HFFc6 (cell line): ENCODE data around the gene FBRSL1. TPM values are rescaled to one million over a fixed set of nuclear protein-coding genes. Genes with fewer than 3 reads are reported as not detected.

Experiments
- DNase-seq: peaks from one replicate; pipeline ENCODE4 v3.0.0-alpha.2; 2018
- H3K27ac Mint-ChIP-seq: 2 replicates; pipeline ENCODE4 v1.8.0; 2020; ENCODE audit warnings: mild to moderate bottlenecking, mixed read lengths
- H3K27me3 Mint-ChIP-seq: 2 replicates; pipeline ENCODE4 v1.8.0; 2021; ENCODE audit warnings: mild to moderate bottlenecking, moderate library complexity, mixed read lengths; ENCODE audit not compliant: insufficient read depth
- H3K36me3 Mint-ChIP-seq: 2 replicates; pipeline ENCODE4 v1.8.0; 2021; ENCODE audit warnings: low read depth, mixed read lengths
- H3K4me1 Mint-ChIP-seq: 2 replicates; pipeline ENCODE4 v1.8.0; 2020; ENCODE audit warnings: low read depth, mixed read lengths
- H3K4me3 Mint-ChIP-seq: 2 replicates; pipeline ENCODE4 v1.8.0; 2020; ENCODE audit warnings: mild to moderate bottlenecking, moderate library complexity, mixed read lengths
- H3K9me3 Mint-ChIP-seq: 2 replicates; pipeline ENCODE4 v1.8.0; 2020; ENCODE audit warnings: mild to moderate bottlenecking, mixed read lengths
- total RNA-seq, 6 experiments: library from RNA; stranded (reverse); fragmentation: NEBNext Ultra II Directional; extraction: Animal tissue kit (Norgen Biotek cat#: 25700); gene quantifications; 2 replicates in 1 of 6; 3 replicates in 5 of 6; pipeline ENCODE4 v1.2.3, GENCODE V29; 2021
- TF ChIP-seq, protein P1 (sequence below): fragments of 200-600 bp; sonication (generic); IDR thresholded peaks from 2 replicates; pipeline ENCODE4 v1.5.0; 2021; ENCODE audit warnings: antibody characterized with exemption, mild to moderate bottlenecking

Gene FBRSL1
- total RNA-seq, 6 experiments from 2014 or later, result 25.1 to 34.0 (median 30.1) TPM

DNA sequence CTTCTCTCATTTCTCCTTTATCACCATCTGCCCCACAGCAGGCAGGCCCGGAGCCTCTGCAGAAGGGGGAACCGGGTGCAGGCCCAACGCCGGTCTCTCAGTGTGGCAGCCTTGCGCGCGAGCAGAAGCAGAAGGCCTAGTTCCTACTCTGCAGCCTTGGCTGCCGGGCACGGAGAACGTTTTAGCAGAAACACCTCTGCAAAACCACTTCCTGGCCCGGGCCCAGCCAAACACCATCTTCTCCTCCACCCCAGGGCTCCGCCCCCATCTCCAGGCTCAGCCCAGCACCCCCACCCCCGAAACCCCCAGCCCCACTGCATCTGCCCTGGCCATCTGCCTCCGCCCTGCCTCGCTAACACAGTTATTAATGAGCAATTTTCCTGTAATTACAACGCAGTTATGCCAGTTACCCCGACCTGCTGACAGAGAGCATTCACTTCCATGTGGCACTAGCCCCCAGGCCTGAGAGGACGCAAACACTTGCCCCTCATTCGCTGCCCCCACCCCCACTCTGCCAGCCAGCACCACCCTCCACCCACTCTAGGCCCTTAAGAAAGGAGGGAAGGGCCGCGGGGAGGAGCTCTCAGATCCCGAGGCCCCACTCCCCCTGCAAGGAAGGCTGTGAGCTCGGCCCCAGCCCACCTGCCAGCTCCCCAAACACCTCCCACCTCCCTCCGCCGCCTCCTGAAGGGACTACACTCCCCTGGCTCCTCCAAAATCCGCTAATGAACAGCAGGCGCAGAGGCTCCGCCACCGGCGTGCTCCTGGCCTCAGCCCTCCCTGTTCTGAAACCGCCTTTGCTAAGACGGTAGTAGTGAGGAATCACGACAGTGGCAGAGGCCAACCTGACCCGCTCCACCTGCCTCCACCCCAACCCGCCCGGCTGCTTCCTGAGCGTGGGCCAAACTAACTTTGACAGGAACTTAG lies 44.7 kb upstream of the FBRSL1 start:
- peaks cover 52% of the 10 kb centered on the region for H3K27me3 Mint-ChIP-seq
- no peak for DNase-seq
- H3K36me3 Mint-ChIP-seq, result no peaks in the 10 kb centered on the region
- H3K27ac Mint-ChIP-seq, result no peak overlapping the region
- TF ChIP-seq, protein P1, sequence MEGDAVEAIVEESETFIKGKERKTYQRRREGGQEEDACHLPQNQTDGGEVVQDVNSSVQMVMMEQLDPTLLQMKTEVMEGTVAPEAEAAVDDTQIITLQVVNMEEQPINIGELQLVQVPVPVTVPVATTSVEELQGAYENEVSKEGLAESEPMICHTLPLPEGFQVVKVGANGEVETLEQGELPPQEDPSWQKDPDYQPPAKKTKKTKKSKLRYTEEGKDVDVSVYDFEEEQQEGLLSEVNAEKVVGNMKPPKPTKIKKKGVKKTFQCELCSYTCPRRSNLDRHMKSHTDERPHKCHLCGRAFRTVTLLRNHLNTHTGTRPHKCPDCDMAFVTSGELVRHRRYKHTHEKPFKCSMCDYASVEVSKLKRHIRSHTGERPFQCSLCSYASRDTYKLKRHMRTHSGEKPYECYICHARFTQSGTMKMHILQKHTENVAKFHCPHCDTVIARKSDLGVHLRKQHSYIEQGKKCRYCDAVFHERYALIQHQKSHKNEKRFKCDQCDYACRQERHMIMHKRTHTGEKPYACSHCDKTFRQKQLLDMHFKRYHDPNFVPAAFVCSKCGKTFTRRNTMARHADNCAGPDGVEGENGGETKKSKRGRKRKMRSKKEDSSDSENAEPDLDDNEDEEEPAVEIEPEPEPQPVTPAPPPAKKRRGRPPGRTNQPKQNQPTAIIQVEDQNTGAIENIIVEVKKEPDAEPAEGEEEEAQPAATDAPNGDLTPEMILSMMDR, result no peak
- H3K9me3 Mint-ChIP-seq, result no peaks in the 10 kb centered on the region
- no peak overlapping the region for H3K4me3 Mint-ChIP-seq
- H3K4me1 Mint-ChIP-seq, result no peaks in the 10 kb centered on the region

DNA sequence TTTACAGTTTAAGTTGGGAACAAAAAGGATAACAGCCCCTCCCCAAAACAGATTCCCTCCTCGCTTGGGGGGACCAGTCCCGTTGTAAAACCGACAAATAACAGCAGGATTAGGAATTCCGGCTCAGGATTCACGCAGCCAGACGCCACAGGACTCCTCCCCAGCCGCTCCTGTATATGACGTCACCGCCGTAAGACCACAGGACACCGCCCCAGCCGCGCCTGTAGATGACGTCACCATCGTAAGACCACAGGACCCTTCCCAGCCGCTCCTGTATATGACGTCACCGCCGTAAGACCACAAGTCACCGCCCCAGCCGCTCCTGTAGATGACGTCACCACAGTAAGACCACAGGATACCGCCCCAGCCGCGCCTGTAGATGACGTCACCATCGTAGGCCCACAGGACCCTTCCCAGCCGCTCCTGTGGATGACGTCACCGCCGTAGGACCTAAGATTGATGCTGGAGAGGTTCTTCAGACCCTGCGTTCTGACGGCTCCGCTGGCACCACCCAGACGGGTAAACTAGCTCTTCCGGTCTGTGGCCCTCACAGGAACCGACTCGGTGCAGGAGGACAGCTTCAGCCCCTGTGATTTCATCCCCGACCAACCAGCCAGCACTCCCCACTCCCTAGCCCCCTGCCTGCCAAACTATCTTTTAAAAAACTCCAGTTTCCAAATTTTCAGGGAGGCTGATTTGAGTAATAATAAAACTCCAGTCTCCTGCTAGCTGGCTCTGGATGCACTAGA lies 43.9 kb upstream of the FBRSL1 start:
- Mint-ChIP-seq H3K4me3 (no peak overlapping the region), H3K27me3 (peaks cover 46% of the 10 kb centered on the region), H3K9me3 (no peaks in the 10 kb centered on the region), H3K4me1 (no peaks in the 10 kb centered on the region), H3K27ac (no peak overlapping the region), H3K36me3 (no peaks in the 10 kb centered on the region)
- DNase-seq, result no peak
- TF ChIP-seq, protein P1, result no peak

DNA sequence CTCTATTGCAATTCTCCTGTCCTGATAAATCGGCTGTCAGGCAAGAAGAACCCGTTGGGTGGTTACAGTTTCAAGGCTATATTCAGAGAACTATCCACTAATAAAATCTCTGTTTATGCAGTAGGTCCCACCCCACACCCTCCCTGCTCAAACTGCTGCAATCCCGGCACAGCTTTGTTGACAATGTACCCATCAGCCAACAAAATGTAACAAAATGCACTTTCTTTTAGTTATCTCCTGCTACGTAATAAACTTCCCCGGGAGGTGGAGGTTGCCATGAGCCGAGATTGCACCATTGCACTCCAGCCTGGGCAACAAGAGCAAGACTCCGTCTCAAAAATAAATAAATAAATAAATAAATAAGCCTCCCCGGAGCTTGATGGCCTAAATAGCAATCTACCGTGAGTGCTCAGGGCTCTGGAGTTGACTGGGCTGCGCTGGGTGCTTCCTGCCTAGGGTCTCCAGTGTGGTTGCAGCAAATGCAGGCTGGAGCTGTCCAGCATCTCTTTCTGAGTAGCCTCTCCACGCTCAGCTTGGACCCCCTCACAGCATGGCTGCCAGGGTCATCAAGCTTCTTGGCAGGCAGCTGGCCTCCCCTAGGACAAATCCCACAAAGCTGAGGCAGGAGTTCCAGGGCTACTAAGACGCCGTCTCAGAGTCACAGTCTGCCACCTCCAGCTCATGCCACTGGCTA lies 43.2 kb upstream of the FBRSL1 start:
- H3K4me3 Mint-ChIP-seq, result no peak overlapping the region
- no peak for DNase-seq
- no peak overlapping the region for H3K27ac Mint-ChIP-seq
- TF ChIP-seq, protein P1, result no peak
- peaks cover 42% of the 10 kb centered on the region for H3K27me3 Mint-ChIP-seq
- H3K36me3 Mint-ChIP-seq, result no peaks in the 10 kb centered on the region
- H3K4me1 Mint-ChIP-seq, result no peaks in the 10 kb centered on the region
- no peaks in the 10 kb centered on the region for H3K9me3 Mint-ChIP-seq

DNA sequence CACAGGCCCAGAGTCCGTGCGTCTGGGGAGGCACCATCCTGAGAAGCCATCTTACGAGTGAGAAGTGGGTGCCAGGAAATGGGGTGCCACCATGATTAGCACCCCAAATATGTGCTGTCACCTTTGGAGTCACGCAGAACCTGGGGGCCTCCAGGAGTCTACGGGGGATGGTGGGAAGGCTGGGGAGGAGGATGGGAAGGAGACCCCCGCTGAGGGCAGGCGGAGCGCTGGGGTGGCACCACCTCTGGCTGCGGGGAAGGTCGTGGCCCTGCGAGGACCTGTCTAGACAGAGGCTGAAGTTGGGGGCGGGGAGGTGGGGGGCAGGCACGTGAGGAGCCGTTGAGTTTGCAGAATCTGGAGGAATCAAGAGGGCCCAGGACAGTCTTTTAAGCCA lies 42.6 kb upstream of the FBRSL1 start:
- Mint-ChIP-seq H3K27me3 (peaks cover 43% of the 10 kb centered on the region), H3K27ac (no peak overlapping the region), H3K36me3 (no peaks in the 10 kb centered on the region), H3K4me1 (no peaks in the 10 kb centered on the region), H3K9me3 (no peaks in the 10 kb centered on the region), H3K4me3 (no peak overlapping the region)
- DNase-seq, result no peak
- TF ChIP-seq, protein P1, result no peak

DNA sequence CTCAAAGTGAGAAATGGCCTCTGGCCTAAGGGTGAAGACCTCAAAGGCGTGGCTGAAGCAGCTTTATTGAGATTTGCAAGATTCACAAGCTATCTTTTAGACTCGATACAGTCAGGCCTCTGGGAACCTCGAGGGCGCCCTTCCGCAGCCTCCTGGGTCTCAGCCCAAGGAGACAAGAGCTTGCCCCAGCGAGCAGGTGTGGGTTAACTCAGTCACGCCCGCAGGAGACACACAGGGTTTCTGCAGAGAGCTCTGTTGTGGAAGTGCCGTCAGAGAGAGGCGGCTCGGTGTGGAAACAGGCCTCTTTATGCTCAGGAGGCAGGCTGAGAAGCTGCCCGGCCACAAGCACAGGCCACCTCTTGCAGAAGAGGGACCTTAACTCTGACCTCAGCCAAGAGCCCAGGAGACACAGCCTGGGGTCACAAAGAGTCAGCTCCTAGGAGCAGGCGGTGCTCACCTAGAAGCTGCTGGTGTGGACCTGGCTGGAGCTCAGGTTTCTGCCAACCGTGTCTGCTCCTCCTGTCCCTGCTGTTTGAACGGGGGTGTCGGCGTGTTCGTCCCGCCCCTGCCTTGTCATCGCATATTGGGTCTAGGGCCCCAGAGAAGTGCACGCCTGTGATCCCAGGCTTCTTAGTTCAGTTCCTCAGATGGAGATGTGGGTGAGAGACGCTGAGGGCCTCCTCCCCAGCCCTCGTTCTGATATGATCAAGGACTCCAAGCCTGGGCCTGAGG lies 42.1 kb upstream of the FBRSL1 start:
- no peak for DNase-seq
- Mint-ChIP-seq H3K27me3 (peaks cover 42% of the 10 kb centered on the region), H3K9me3 (no peaks in the 10 kb centered on the region), H3K27ac (no peak overlapping the region), H3K4me1 (no peaks in the 10 kb centered on the region), H3K4me3 (no peak overlapping the region), H3K36me3 (no peaks in the 10 kb centered on the region)
- TF ChIP-seq, protein P1, result no peak
